AG04450 (cell line): ENCODE measurements around the gene NACC1. TPM values are rescaled to one million over a fixed set of nuclear protein-coding genes. Genes with fewer than 3 reads are reported as not detected.

ENCODE experiments used
- CTCF ChIA-PET: fragments of 300-600, 350-600 bp; formaldehyde crosslinking; extraction: SDS; loops from one replicate; lab custom pipeline; 2022; ENCODE audit warnings: antibody characterized with exemption, inconsistent platforms; lab: Charles Lee
- POLR2A ChIA-PET: fragments of 350-600 bp; formaldehyde crosslinking; extraction: SDS; loops from one replicate; lab custom pipeline; 2021; ENCODE audit warnings: antibody characterized with exemption, inconsistent platforms; lab: Yijun Ruan, JAX
- DNase-seq: peaks from one replicate; pipeline ENCODE4 v3.0.0-alpha.2; 2011; ENCODE audit warnings: low read depth, low spot score
- H3K27ac ChIP-seq: one replicate; pipeline ENCODE4 v1.5.1; 2012; ENCODE audit warnings: low read depth, low read length, control low read depth
- H3K27me3 ChIP-seq: one replicate; pipeline ENCODE4 v1.6.0; 2012; ENCODE audit warnings: low read length; ENCODE audit not compliant: control insufficient read depth, insufficient read depth
- H3K4me3 ChIP-seq: 2 replicates; pipeline ENCODE4 v1.5.1; 2011; ENCODE audit warnings: mild to moderate bottlenecking, low read depth, low read length, control low read depth
- H3K9me3 ChIP-seq: 2 replicates; pipeline ENCODE4 v1.5.1; 2012; ENCODE audit warnings: low read length; ENCODE audit not compliant: control insufficient read depth, insufficient read depth
- polyA plus RNA-seq: library from polyadenylated mRNA; depleted of rRNA; stranded (reverse); fragments of >200 nt; gene quantifications from 2 replicates; pipeline ENCODE4 v1.2.3, GENCODE V29; 2011
- TF ChIP-seq, protein P1 (sequence below): IDR thresholded peaks from 2 replicates; pipeline ENCODE4 v1.5.1; 2011; ENCODE audit warnings: low read depth, low read length, control low read depth, inconsistent platforms

Gene NACC1
- polyA plus RNA-seq, 1 experiment, result 43.4 TPM

DNA sequence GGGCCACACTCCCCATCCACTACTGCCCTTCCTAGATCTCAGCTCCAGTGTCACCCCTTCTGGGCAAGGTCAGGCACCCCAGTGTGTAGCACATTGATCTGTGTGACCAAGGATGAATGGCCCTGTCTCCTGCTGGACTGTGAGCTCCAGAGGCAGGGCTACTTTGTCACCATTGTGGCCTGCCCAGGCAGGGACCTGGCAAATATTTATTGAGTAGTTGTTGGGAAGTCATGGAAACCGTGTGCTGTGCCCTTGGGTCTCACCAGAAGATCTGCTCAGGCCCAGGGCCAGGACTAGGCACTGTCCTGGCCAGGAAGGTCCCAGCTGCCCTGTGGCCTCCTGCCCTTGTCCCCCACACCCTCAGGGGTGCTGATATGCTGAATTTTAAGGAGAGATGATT lies 10.5 kb downstream of the NACC1 start:
- Histone ChIP-seq H3K4me3 (no peak overlapping the region), H3K9me3 (no peaks in the 10 kb centered on the region), H3K27ac (no peak overlapping the region), H3K27me3 (no peaks in the 10 kb centered on the region)
- DNase-seq, result no peak
- POLR2A ChIA-PET, result no interaction called here
- TF ChIP-seq, protein P1, sequence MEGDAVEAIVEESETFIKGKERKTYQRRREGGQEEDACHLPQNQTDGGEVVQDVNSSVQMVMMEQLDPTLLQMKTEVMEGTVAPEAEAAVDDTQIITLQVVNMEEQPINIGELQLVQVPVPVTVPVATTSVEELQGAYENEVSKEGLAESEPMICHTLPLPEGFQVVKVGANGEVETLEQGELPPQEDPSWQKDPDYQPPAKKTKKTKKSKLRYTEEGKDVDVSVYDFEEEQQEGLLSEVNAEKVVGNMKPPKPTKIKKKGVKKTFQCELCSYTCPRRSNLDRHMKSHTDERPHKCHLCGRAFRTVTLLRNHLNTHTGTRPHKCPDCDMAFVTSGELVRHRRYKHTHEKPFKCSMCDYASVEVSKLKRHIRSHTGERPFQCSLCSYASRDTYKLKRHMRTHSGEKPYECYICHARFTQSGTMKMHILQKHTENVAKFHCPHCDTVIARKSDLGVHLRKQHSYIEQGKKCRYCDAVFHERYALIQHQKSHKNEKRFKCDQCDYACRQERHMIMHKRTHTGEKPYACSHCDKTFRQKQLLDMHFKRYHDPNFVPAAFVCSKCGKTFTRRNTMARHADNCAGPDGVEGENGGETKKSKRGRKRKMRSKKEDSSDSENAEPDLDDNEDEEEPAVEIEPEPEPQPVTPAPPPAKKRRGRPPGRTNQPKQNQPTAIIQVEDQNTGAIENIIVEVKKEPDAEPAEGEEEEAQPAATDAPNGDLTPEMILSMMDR, result no peak
- CTCF ChIA-PET, result interaction anchor here (0.6 to 0.8 kb wide), 2 partner anchors 149 to 163 kb away, joined by 3 read pairs; no protein-coding TSS in a partner anchor

- POLR2A ChIA-PET, result no interaction called here
- Histone ChIP-seq H3K27me3 (no peaks in the 10 kb centered on the region), H3K9me3 (no peaks in the 10 kb centered on the region), H3K4me3 (no peak overlapping the region), H3K27ac (no peak overlapping the region)
- CTCF ChIA-PET, result interaction anchor here (0.8 kb wide), 1 partner anchor 164 kb away, joined by 3 read pairs; no protein-coding TSS in a partner anchor
- TF ChIP-seq, protein P1, result no peak
- DNase-seq, result no peak
These were observed 11.3 kb downstream of the NACC1 start for GRCh38 chr19:13129384-13129783.

DNA sequence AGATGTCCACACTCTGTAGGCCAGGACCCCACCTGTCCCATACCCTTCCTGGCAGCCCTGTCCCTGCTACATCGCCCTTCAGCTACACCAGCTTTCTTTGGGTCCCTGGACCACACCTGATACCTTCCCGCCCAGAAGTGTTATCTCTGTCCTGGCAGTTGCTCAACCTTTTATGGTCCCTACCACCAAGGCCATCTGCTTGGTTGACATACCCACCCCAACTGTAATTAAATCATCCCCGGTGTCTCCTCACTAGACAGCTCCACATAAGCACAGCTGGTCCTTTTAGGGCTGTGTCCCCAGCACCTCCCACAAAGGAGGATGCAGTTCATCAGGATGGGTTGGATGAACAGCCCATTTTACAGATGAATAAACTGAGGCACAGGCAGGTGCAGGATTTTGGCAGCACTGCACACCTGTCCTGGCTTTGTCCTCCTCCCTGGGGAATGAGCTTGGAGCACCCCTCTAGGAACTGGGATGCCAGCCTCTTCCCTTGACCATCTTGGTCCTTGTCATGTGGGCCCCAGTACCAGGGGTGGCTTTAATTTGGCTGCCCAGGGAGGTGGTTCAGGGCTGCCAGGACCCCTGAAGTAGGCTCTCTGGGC lies 12.9 kb downstream of the NACC1 start:
- H3K27ac ChIP-seq, result no peak overlapping the region
- CTCF ChIA-PET, result interaction anchor here (1.0 to 1.4 kb wide), 2 partner anchors 153 to 166 kb away, joined by 3 to 5 read pairs; no protein-coding TSS in a partner anchor
- H3K4me3 ChIP-seq, result no peak overlapping the region
- H3K27me3 ChIP-seq, result no peaks in the 10 kb centered on the region
- no peaks in the 10 kb centered on the region for H3K9me3 ChIP-seq
- DNase-seq, result no peak
- TF ChIP-seq, protein P1, result no peak
- POLR2A ChIA-PET, result no interaction called here

DNA sequence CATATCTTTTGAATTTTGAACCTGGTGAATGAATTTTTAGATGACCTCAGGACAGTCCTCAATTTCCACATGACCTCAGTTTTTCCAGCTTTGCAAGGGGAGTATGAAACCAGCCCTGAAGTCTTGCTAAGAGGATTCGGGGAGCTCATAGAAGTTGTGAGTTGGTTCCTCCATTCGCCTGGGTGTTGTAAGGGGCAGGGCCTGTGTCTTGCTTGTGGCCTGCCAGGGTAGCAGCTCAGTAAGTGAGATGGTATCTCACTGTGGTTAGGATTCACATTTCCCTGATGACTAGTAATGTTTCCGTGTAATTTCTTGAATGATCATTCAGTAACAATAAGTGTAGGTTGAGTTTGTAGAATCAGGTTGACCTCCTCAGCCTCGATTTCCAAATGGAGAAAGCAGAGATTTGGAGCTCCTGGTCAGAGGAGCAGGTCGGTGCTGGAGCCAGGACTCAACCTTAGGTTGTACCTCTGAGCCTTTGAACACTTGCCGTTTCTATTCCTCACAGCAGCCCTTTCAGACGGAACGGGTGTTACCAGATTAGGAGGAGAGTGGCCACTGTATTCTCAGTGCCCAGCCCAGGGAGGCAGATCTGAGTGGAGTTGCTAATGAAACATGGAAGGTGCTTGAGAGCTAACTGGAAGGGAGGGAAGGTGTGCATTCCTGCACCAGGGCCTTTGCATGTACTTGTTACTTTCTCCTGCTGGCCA lies 14.6 kb downstream of the NACC1 start:
- no peak for DNase-seq
- TF ChIP-seq, protein P1, result no peak
- CTCF ChIA-PET, result interaction anchor here (0.6 to 1.3 kb wide), 4 partner anchors 23 to 167 kb away, joined by 3 to 5 read pairs (median 4); no protein-coding TSS in a partner anchor
- Histone ChIP-seq H3K9me3 (no peaks in the 10 kb centered on the region; the same call in 1 of the 2 replicates), H3K27me3 (no peaks in the 10 kb centered on the region), H3K27ac (peak overlapping the region; percentile 47), H3K4me3 (no peak overlapping the region)
- POLR2A ChIA-PET, result interaction anchor here (0.7 kb wide), 4 partner anchors 12 to 20 kb away, joined by 3 to 8 read pairs (median 6); no protein-coding TSS in a partner anchor
